SK-N-SH treated with all-trans-retinoic acid at 6 μM for 48 hours (cell line): ENCODE data around the gene MFNG.

Source experiments
- CSDC2 ChIP-seq: fragments of 250-450 bp; sonication (Bioruptor Pico); IDR thresholded peaks from 2 replicates; pipeline ENCODE4 v1.5.0; 2020; ENCODE audit warnings: mild to moderate bottlenecking, moderate library complexity
- GLIS3 ChIP-seq: fragments of 250-450 bp; sonication (Bioruptor Pico); IDR thresholded peaks from 2 replicates; pipeline ENCODE4 v1.5.0; 2020; ENCODE audit warnings: mild to moderate bottlenecking, moderate library complexity
- PPARA ChIP-seq: fragments of 250-450 bp; sonication (Bioruptor Pico); IDR thresholded peaks from 2 replicates; pipeline ENCODE4 v1.5.0; 2020; ENCODE audit warnings: mild to moderate bottlenecking, borderline replicate concordance
- ZC3H10 ChIP-seq: fragments of 250-450 bp; sonication (Bioruptor Pico); IDR thresholded peaks from 2 replicates; pipeline ENCODE4 v1.5.1; 2021; ENCODE audit warnings: mild to moderate bottlenecking, moderate library complexity
- ZNF565 ChIP-seq: fragments of 450-650 bp; formaldehyde crosslinking; conservative IDR thresholded peaks from 2 replicates; pipeline ENCODE4 v1.5.0; 2020; ENCODE audit warnings: low read depth, mild to moderate bottlenecking, moderate library complexity
- TF ChIP-seq, protein P1 (sequence below): fragments of 250-450 bp; sonication (Bioruptor Pico); IDR thresholded peaks from 2 replicates; pipeline ENCODE4 v1.8.0; 2020; ENCODE audit warnings: mild to moderate bottlenecking, moderate library complexity, borderline replicate concordance

GRCh38 chr22:37491559-37492427 lies 5.6 kb upstream of the MFNG start:
- TF ChIP-seq PPARA (CRISPR knock-in tag) (no peak), CSDC2 (no peak), GLIS3 (no peak), ZNF565 (CRISPR knock-in tag) (no peak), ZC3H10 (no peak)
- TF ChIP-seq, protein P1, sequence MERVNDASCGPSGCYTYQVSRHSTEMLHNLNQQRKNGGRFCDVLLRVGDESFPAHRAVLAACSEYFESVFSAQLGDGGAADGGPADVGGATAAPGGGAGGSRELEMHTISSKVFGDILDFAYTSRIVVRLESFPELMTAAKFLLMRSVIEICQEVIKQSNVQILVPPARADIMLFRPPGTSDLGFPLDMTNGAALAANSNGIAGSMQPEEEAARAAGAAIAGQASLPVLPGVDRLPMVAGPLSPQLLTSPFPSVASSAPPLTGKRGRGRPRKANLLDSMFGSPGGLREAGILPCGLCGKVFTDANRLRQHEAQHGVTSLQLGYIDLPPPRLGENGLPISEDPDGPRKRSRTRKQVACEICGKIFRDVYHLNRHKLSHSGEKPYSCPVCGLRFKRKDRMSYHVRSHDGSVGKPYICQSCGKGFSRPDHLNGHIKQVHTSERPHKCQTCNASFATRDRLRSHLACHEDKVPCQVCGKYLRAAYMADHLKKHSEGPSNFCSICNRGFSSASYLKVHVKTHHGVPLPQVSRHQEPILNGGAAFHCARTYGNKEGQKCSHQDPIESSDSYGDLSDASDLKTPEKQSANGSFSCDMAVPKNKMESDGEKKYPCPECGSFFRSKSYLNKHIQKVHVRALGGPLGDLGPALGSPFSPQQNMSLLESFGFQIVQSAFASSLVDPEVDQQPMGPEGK, result no peak
